Measurements from ENCODE around the gene PALD1. TPM values are rescaled to one million over a fixed set of nuclear protein-coding genes. Genes with fewer than 3 reads are reported as not detected.

PALD1 gene
- total RNA-seq, 3 donors from 2014 or later, result 0.90 to 2.6 (median 1.3) TPM

- DNase-seq, result peak; percentile 15
- no peaks in the 10 kb centered on the region for H3K4me1 Mint-ChIP-seq (ENCODE audit: low read depth)
- no peaks in the 10 kb centered on the region for H3K36me3 Mint-ChIP-seq (ENCODE audit: insufficient read depth)
- no peak overlapping the region for H3K4me3 Mint-ChIP-seq
- no peak for ATAC-seq
- no peaks in the 10 kb centered on the region for H3K9me3 Mint-ChIP-seq
- no peaks in the 10 kb centered on the region for H3K27me3 Mint-ChIP-seq (ENCODE audit: low read depth)
These were observed 59.0 kb downstream of the PALD1 start for GRCh38 chr10:70537398-70538194.

GRCh38 chr10:70538195-70538520, 59.6 kb downstream of the PALD1 start:
- Mint-ChIP-seq H3K9me3 (no peaks in the 10 kb centered on the region), H3K4me1 (ENCODE audit: low read depth) (no peaks in the 10 kb centered on the region), H3K36me3 (ENCODE audit: insufficient read depth) (no peaks in the 10 kb centered on the region), H3K27me3 (ENCODE audit: low read depth) (no peaks in the 10 kb centered on the region), H3K4me3 (no peak overlapping the region)
- ATAC-seq (no peak), DNase-seq (no peak)

GRCh38 chr10:70538731-70539338, 60.3 kb downstream of the PALD1 start:
- ATAC-seq, result no peak
- H3K27me3 Mint-ChIP-seq (ENCODE audit: low read depth), result no peaks in the 10 kb centered on the region
- H3K4me1 Mint-ChIP-seq (ENCODE audit: low read depth), result no peaks in the 10 kb centered on the region
- H3K9me3 Mint-ChIP-seq, result no peaks in the 10 kb centered on the region
- no peak overlapping the region for H3K4me3 Mint-ChIP-seq
- H3K36me3 Mint-ChIP-seq (ENCODE audit: insufficient read depth), result no peaks in the 10 kb centered on the region
- DNase-seq, result no peak

GRCh38 chr10:70539471-70539870, 60.9 kb downstream of the PALD1 start:
- Mint-ChIP-seq H3K4me3 (no peak overlapping the region), H3K4me1 (ENCODE audit: low read depth) (no peaks in the 10 kb centered on the region), H3K27me3 (ENCODE audit: low read depth) (no peaks in the 10 kb centered on the region), H3K36me3 (ENCODE audit: insufficient read depth) (no peaks in the 10 kb centered on the region), H3K9me3 (no peaks in the 10 kb centered on the region)
- ATAC-seq (no peak), DNase-seq (no peak)

GRCh38 chr10:70540089-70540788, 61.7 kb downstream of the PALD1 start:
- DNase-seq (peak; percentile 14), ATAC-seq (peak in 1 of 2 donors; percentile 38)
- H3K4me3 Mint-ChIP-seq, result no peak overlapping the region
- H3K36me3 Mint-ChIP-seq (ENCODE audit: insufficient read depth), result no peaks in the 10 kb centered on the region
- no peaks in the 10 kb centered on the region for H3K27me3 Mint-ChIP-seq (ENCODE audit: low read depth)
- H3K9me3 Mint-ChIP-seq, result no peaks in the 10 kb centered on the region
- no peaks in the 10 kb centered on the region for H3K4me1 Mint-ChIP-seq (ENCODE audit: low read depth)

- Mint-ChIP-seq H3K4me1 (ENCODE audit: low read depth) (no peaks in the 10 kb centered on the region), H3K9me3 (no peaks in the 10 kb centered on the region), H3K36me3 (ENCODE audit: insufficient read depth) (no peaks in the 10 kb centered on the region), H3K27me3 (ENCODE audit: low read depth) (no peaks in the 10 kb centered on the region), H3K4me3 (no peak overlapping the region)
- ATAC-seq (no peak), DNase-seq (no peak)
These were observed 62.3 kb downstream of the PALD1 start for GRCh38 chr10:70540789-70541360.

- H3K9me3 Mint-ChIP-seq, result no peaks in the 10 kb centered on the region
- no peaks in the 10 kb centered on the region for H3K4me1 Mint-ChIP-seq (ENCODE audit: low read depth)
- ATAC-seq (no peak), DNase-seq (no peak)
- no peaks in the 10 kb centered on the region for H3K27me3 Mint-ChIP-seq (ENCODE audit: low read depth)
- no peak overlapping the region for H3K4me3 Mint-ChIP-seq
- no peaks in the 10 kb centered on the region for H3K36me3 Mint-ChIP-seq (ENCODE audit: insufficient read depth)
These were observed 63.4 kb downstream of the PALD1 start for GRCh38 chr10:70541736-70542564.

GRCh38 chr10:70542565-70542938, 64.0 kb downstream of the PALD1 start:
- Mint-ChIP-seq H3K9me3 (no peaks in the 10 kb centered on the region), H3K4me1 (ENCODE audit: low read depth) (no peaks in the 10 kb centered on the region), H3K27me3 (ENCODE audit: low read depth) (no peaks in the 10 kb centered on the region), H3K4me3 (no peak overlapping the region), H3K36me3 (ENCODE audit: insufficient read depth) (no peaks in the 10 kb centered on the region)
- DNase-seq, result no peak
- ATAC-seq, result no peak

- ATAC-seq (no peak), DNase-seq (no peak)
- no peaks in the 10 kb centered on the region for H3K9me3 Mint-ChIP-seq
- H3K4me3 Mint-ChIP-seq, result no peak overlapping the region
- H3K27me3 Mint-ChIP-seq (ENCODE audit: low read depth), result no peaks in the 10 kb centered on the region
- no peaks in the 10 kb centered on the region for H3K4me1 Mint-ChIP-seq (ENCODE audit: low read depth)
- H3K36me3 Mint-ChIP-seq (ENCODE audit: insufficient read depth), result no peaks in the 10 kb centered on the region
These were observed 65.3 kb downstream of the PALD1 start for GRCh38 chr10:70543911-70544310.

GRCh38 chr10:70544431-70545340, 66.1 kb downstream of the PALD1 start:
- Mint-ChIP-seq H3K4me3 (no peak overlapping the region), H3K27me3 (ENCODE audit: low read depth) (no peaks in the 10 kb centered on the region), H3K36me3 (ENCODE audit: insufficient read depth) (no peaks in the 10 kb centered on the region), H3K9me3 (no peaks in the 10 kb centered on the region), H3K4me1 (ENCODE audit: low read depth) (no peaks in the 10 kb centered on the region)
- no peak for DNase-seq
- ATAC-seq, result no peak

GRCh38 chr10:70546584-70546983, 68.0 kb downstream of the PALD1 start:
- no peak for ATAC-seq
- DNase-seq, result no peak
- no peaks in the 10 kb centered on the region for H3K4me1 Mint-ChIP-seq (ENCODE audit: low read depth)
- H3K9me3 Mint-ChIP-seq, result no peaks in the 10 kb centered on the region
- H3K27me3 Mint-ChIP-seq (ENCODE audit: low read depth), result no peaks in the 10 kb centered on the region
- H3K36me3 Mint-ChIP-seq (ENCODE audit: insufficient read depth), result no peaks in the 10 kb centered on the region
- H3K4me3 Mint-ChIP-seq, result no peak overlapping the region

GRCh38 chr10:70549351-70549961, 70.9 kb downstream of the PALD1 start:
- Mint-ChIP-seq H3K9me3 (no peaks in the 10 kb centered on the region), H3K36me3 (ENCODE audit: insufficient read depth) (no peaks in the 10 kb centered on the region), H3K4me3 (no peak overlapping the region), H3K4me1 (ENCODE audit: low read depth) (no peaks in the 10 kb centered on the region), H3K27me3 (ENCODE audit: low read depth) (no peaks in the 10 kb centered on the region)
- peak in 1 of 2 donors; percentile 16 for ATAC-seq
- DNase-seq, result no peak

GRCh38 chr10:70549962-70550458, 71.4 kb downstream of the PALD1 start:
- ATAC-seq, result peak; percentile 89 to 92
- Mint-ChIP-seq H3K36me3 (ENCODE audit: insufficient read depth) (no peaks in the 10 kb centered on the region), H3K9me3 (no peaks in the 10 kb centered on the region), H3K27me3 (ENCODE audit: low read depth) (no peaks in the 10 kb centered on the region), H3K4me3 (no peak overlapping the region), H3K4me1 (ENCODE audit: low read depth) (no peaks in the 10 kb centered on the region)
- DNase-seq, result peak; percentile 75
